EH (cell line): Measurements from ENCODE around the gene TCF3.

Experiments
- DNase-seq: peaks from one replicate; pipeline ENCODE4 v3.0.0-alpha.2; 2015; ENCODE audit warnings: low read depth

TCF3 gene

GRCh38 chr19:1560286-1560882 is 92.0 kb downstream of the TCF3 start:
- no peak for DNase-seq
